HG03060 (cell line): Measurements from ENCODE around the gene SKA1.

ENCODE experiments used
- ATAC-seq: cut with Tn5 transposase; IDR thresholded peaks from one replicate; pipeline ENCODE4 v1.9.1; 2021; ENCODE audit warnings: low read depth, moderate number of reproducible peaks; ENCODE audit not compliant: unreplicated experiment

SKA1 gene

GRCh38 chr18:50374753-50375391 lies at the start of gene SKA1:
Gene SKA1 (plus strand): TSS chr18:50375046. CDS start chr18:50375831, 785 bp downstream.
- ATAC-seq = peak; percentile 85

- ATAC-seq = no peak
Observed at GRCh38 chr18:50327983-50328382, 46.9 kb upstream of the SKA1 start.

- ATAC-seq = no peak
Observed at GRCh38 chr18:50330176-50330575, 44.7 kb upstream of the SKA1 start.

GRCh38 chr18:50331691-50332090 lies 43.2 kb upstream of the SKA1 start:
- no peak for ATAC-seq

GRCh38 chr18:50334546-50335152 lies 40.2 kb upstream of the SKA1 start:
- no peak for ATAC-seq

- ATAC-seq = no peak
Observed at GRCh38 chr18:50338122-50338521, 36.7 kb upstream of the SKA1 start.

GRCh38 chr18:50338715-50339114 lies 36.1 kb upstream of the SKA1 start:
- no peak for ATAC-seq

- no peak for ATAC-seq
Observed at GRCh38 chr18:50340078-50340477, 34.8 kb upstream of the SKA1 start.

- ATAC-seq = no peak
Observed at GRCh38 chr18:50341443-50341842, 33.4 kb upstream of the SKA1 start.

GRCh38 chr18:50350699-50351098 lies 24.1 kb upstream of the SKA1 start:
- ATAC-seq = no peak

- ATAC-seq = peak; percentile 53
Observed at GRCh38 chr18:50356036-50356945, 18.6 kb upstream of the SKA1 start.

- ATAC-seq = no peak
Observed at GRCh38 chr18:50358844-50359243, 16.0 kb upstream of the SKA1 start.

- ATAC-seq = no peak
Observed at GRCh38 chr18:50359806-50360205, 15.0 kb upstream of the SKA1 start.

GRCh38 chr18:50360611-50361010 lies 14.2 kb upstream of the SKA1 start:
- no peak for ATAC-seq

- no peak for ATAC-seq
Observed at GRCh38 chr18:50369672-50370071, 5.2 kb upstream of the SKA1 start.

GRCh38 chr18:50372743-50373142 lies 2.1 kb upstream of the SKA1 start:
- ATAC-seq = no peak

GRCh38 chr18:50373561-50374219 lies 1.2 kb upstream of the SKA1 start:
- ATAC-seq = no peak

GRCh38 chr18:50374220-50374752 lies 560 bp upstream of the SKA1 start:
- no peak for ATAC-seq

GRCh38 chr18:50377061-50377798 lies 2.4 kb downstream of the SKA1 start:
- ATAC-seq = no peak

- no peak for ATAC-seq
Observed at GRCh38 chr18:50388988-50389387, 14.1 kb downstream of the SKA1 start.
